GM13977 (cell line): ENCODE measurements around the gene KCNMA1.

ENCODE experiments used
- DNase-seq: peaks from one replicate; pipeline ENCODE4 v3.0.0; 2012; ENCODE audit warnings: low spot score
- CTCF ChIP-seq: IDR thresholded peaks from 2 replicates; pipeline ENCODE4 v1.5.1; 2012; ENCODE audit warnings: mild to moderate bottlenecking, control low read depth; ENCODE audit not compliant: insufficient read depth; ENCODE audit errors: extremely low read depth, missing control alignments
- in situ Hi-C: fragments of 300-500 bp; cut with MboI; formaldehyde crosslinking; loops from one replicate; pipeline ENCODE4 v1.12.0; 2022; ENCODE audit warnings: low sequenced_read_pairs, low pct_unique_long_range_greater_than_20kb, mixed read lengths, inconsistent platforms; ENCODE audit not compliant: unreplicated experiment

The KCNMA1 gene

GRCh38 chr10:77641788-77642397 is 4.3 kb upstream of the KCNMA1 start:
- peak; percentile 77 for TF ChIP-seq CTCF
- in situ Hi-C loops = loop anchor here (5.0 to 25.0 kb wide), 2 partner anchors 230 to 470 kb away; no protein-coding TSS in a partner anchor
- DNase-seq = peak; percentile 74

- in situ Hi-C loops = loop anchor here (5.0 to 25.0 kb wide), 2 partner anchors 229 to 469 kb away; no protein-coding TSS in a partner anchor
- TF ChIP-seq CTCF = no peak
These were observed 3.7 kb upstream of the KCNMA1 start for GRCh38 chr10:77641344-77641743.

GRCh38 chr10:77640167-77640566 is 2.6 kb upstream of the KCNMA1 start:
- no peak for TF ChIP-seq CTCF
- DNase-seq = no peak
- in situ Hi-C loops = loop anchor here (5.0 to 25.0 kb wide), 2 partner anchors 228 to 468 kb away; no protein-coding TSS in a partner anchor

More at GRCh38 chr10:77641344-77641743, 3.7 kb upstream of the KCNMA1 start:
- no peak for DNase-seq

GRCh38 chr10:77639756-77640155 is 2.1 kb upstream of the KCNMA1 start:
- no peak for DNase-seq
- in situ Hi-C loops = loop anchor here (5.0 to 25.0 kb wide), 2 partner anchors 227 to 467 kb away; no protein-coding TSS in a partner anchor
- TF ChIP-seq CTCF = no peak

GRCh38 chr10:77638321-77639101 is 903 bp upstream of the KCNMA1 start:
- in situ Hi-C loops = loop anchor here (25.0 kb wide), 1 partner anchor 226 kb away; no protein-coding TSS in a partner anchor
- no peak for TF ChIP-seq CTCF
- peak; percentile 51 for DNase-seq

- no peak for DNase-seq
- no peak for TF ChIP-seq CTCF
- in situ Hi-C loops = loop anchor here (25.0 kb wide), 1 partner anchor 225 kb away; no protein-coding TSS in a partner anchor
These were observed 559 bp downstream of the KCNMA1 start for GRCh38 chr10:77636967-77637531.
